Left lung (tissue), 10 donors: ENCODE results near the gene NUCB1. TPM values are rescaled to one million over a fixed set of nuclear protein-coding genes. Genes with fewer than 3 reads are reported as not detected.

ENCODE experiments used
- ATAC-seq: fragments of 200-7000 bp; cut with Tn5 transposase; one replicate; pipeline ENCODE4 v1.9.1; 2020; ENCODE audit warnings: moderate library complexity
- DNase-seq, 4 donors: peaks; one replicate each; pipeline ENCODE4 v3.0.0-alpha.2; 2013 to 2020
- H3K27ac ChIP-seq, 2 donors: fragments of 200-600 bp; sonication (generic) in 1 of 2; one replicate each; pipeline versions ENCODE4 v1.5.0 to v1.8.0; 2020 to 2021
- H3K27me3 ChIP-seq, 2 donors: fragments of 200-600 bp; sonication (generic) in 1 of 2; one replicate each; pipeline versions ENCODE4 v1.5.0 to v1.8.0; 2020 to 2021
- H3K36me3 ChIP-seq, 2 donors: fragments of 200-600 bp; sonication (generic) in 1 of 2; one replicate each; pipeline versions ENCODE4 v1.5.0 to v1.8.0; 2020 to 2021
- H3K4me1 ChIP-seq, 2 donors: fragments of 200-600 bp; one replicate each; pipeline ENCODE4 v1.8.0; 2021
- H3K4me3 ChIP-seq, 2 donors: fragments of 200-600 bp; sonication (generic) in 1 of 2; one replicate each; pipeline versions ENCODE4 v1.5.0 to v1.8.0; 2020 to 2021; ENCODE audit warnings: mild to moderate bottlenecking in 1 of 2
- H3K9me3 ChIP-seq, 2 donors: fragments of 200-600 bp; sonication (generic) in 1 of 2; one replicate each; pipeline versions ENCODE4 v1.5.0 to v1.8.0; 2020 to 2021
- CTCF ChIP-seq, 2 donors: fragments of 200-600 bp; sonication (generic) in 1 of 2; IDR thresholded peaks; one replicate each; pipeline versions ENCODE4 v1.5.0 to v1.8.0; 2021; ENCODE audit warnings: antibody characterized with exemption in 2 of 2
- intact Hi-C, 2 donors: fragments of 100-400 bp; cut with DNase I; formaldehyde crosslinking; loops; one replicate each; pipeline versions ENCODE4 v1.11.2 to v1.14.2; 2022
- polyA plus RNA-seq, 6 donors: library from polyadenylated mRNA; unstranded; fragments of 120-200 nt; gene quantifications; one replicate each; pipeline ENCODE4 v1.2.1, GENCODE V29; 2013; ENCODE audit not compliant: insufficient read length in 6 of 6
- total RNA-seq, 2 donors: library from RNA; stranded (reverse); fragmentation: NEBNext Ultra II Directional; extraction: Animal tissue kit (Norgen Biotek cat#: 25700); gene quantifications; one replicate each; pipeline ENCODE4 v1.2.1, GENCODE V29; 2021
- donor health status: DM: no; HTN: yes; CAD: no.
- donor health status: DM: no; HTN: no; CAD: no.

NUCB1 gene
- total and polyA plus RNA-seq, 8 donors = 171 to 331 (median 201) TPM

DNA sequence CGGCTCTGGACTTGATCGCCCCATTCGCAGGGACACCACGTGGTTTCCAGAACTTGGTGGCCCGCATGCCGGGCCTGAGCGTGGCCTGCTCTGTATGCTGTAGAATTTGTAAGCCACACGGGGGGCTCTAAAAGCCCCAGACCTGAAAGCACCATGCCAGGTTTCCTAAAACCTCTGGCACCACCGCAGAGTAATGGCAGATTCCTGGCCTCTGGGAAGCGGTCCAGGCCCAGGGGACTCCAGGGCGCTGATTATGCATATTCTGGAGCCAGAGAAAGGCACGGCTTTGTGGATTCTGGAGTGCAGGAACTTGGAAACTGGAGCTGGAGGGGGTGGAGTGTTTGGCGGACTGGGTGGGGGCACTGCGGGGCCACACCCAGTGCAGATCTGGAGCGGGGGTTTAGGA, 68.7 kb downstream of the NUCB1 start:
- H3K9me3 ChIP-seq = no peaks in the 10 kb centered on the region
- H3K36me3 ChIP-seq = peaks cover 2 to 73% of the 10 kb centered on the region in 2 donors
- intact Hi-C loops = no loop called here
- peaks cover 7 to 52% of the 10 kb centered on the region in 2 donors for H3K4me1 ChIP-seq
- H3K27me3 ChIP-seq = no peaks in the 10 kb centered on the region
- H3K4me3 ChIP-seq = no peak overlapping the region
- ATAC-seq (no peak), DNase-seq (no peak)
- H3K27ac ChIP-seq = peak overlapping the region; percentile 96 to 97
- no peak for TF ChIP-seq CTCF (IDR thresholded peaks at IDR 0.05)

- DNase-seq = peak in 1 of 4 donors; percentile 84
- TF ChIP-seq CTCF (IDR thresholded peaks at IDR 0.05) = no peak
- H3K36me3 ChIP-seq = peaks cover 2 to 80% of the 10 kb centered on the region in 2 donors
- H3K4me1 ChIP-seq = peaks cover 3 to 45% of the 10 kb centered on the region in 2 donors
- no peak overlapping the region for H3K4me3 ChIP-seq
- no peaks in the 10 kb centered on the region for H3K9me3 ChIP-seq
- peak overlapping the region in 1 of 2 donors; percentile 96 for H3K27ac ChIP-seq
- no peak for ATAC-seq
- intact Hi-C loops = no loop called here
- H3K27me3 ChIP-seq = no peaks in the 10 kb centered on the region
Measured at GRCh38 chr19:48969276-48970138, 69.4 kb downstream of the NUCB1 start.

- Histone ChIP-seq H3K4me1 (peaks cover 0 to 41% of the 10 kb centered on the region in 2 donors), H3K36me3 (peaks cover 2 to 88% of the 10 kb centered on the region in 2 donors), H3K27me3 (no peaks in the 10 kb centered on the region), H3K4me3 (no peak overlapping the region), H3K27ac (peak overlapping the region in 1 of 2 donors; percentile 41), H3K9me3 (no peaks in the 10 kb centered on the region)
- DNase-seq (no peak), ATAC-seq (no peak)
- no peak for TF ChIP-seq CTCF (IDR thresholded peaks at IDR 0.05)
- intact Hi-C loops = no loop called here
Measured at GRCh38 chr19:48970139-48970766, 70.1 kb downstream of the NUCB1 start.

DNA sequence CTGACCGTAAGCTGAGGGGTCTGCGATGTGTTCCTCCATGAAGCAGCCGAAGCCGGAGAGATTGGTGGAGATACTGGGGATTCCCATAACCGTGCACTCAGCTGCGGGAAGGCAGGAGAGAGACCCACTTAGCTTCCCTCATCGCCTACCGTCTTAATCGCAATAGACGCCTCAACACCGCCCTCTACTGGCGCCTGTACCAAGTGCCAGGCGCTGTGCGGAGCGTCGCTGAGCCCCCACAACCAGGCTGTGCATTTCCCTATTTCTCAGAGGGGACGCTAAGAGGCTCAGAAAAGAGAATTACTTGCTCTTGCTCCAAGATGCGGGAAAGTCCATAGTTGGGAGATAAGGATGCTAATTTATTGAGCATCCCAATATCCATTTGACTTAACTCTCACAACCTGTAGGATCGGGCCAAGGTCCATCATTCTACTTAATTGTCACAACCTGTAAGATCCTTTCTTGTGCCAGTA, 70.8 kb downstream of the NUCB1 start:
- Histone ChIP-seq H3K4me1 (peaks cover 0 to 41% of the 10 kb centered on the region in 2 donors), H3K27me3 (no peaks in the 10 kb centered on the region), H3K4me3 (no peak overlapping the region), H3K9me3 (no peaks in the 10 kb centered on the region), H3K36me3 (peaks cover 2 to 85% of the 10 kb centered on the region in 2 donors), H3K27ac (peak overlapping the region in 1 of 2 donors; percentile 41)
- intact Hi-C loops = no loop called here
- DNase-seq = peak in 3 of 4 donors; percentile 84 to 93 (median 87)
- TF ChIP-seq CTCF (IDR thresholded peaks at IDR 0.05) = peak; percentile 86 to 94
- ATAC-seq = peak; percentile 61

Other genes starting within 250 kb of the NUCB1 start
- under 1 TPM; 0.29 to 0.73 TPM for gene NTN5, start 227.3 kb upstream of the NUCB1 start, total RNA-seq
- gene NTN5, start 227.3 kb upstream of the NUCB1 start, polyA plus RNA-seq = 1 to 10 TPM in 4 of 6 donors, under 1 TPM in 2; 0.66 to 1.4 (median 1.1) TPM
- 1 to 10 TPM; 1.1 to 2.7 TPM for gene FUT2, start 204.3 kb upstream of the NUCB1 start, total RNA-seq
- 1 to 10 TPM; 2.1 to 3.7 (median 2.8) TPM for gene FUT2, start 204.3 kb upstream of the NUCB1 start, polyA plus RNA-seq
- gene MAMSTR, start 180.6 kb upstream of the NUCB1 start, total RNA-seq = 1 to 10 TPM; 1.3 to 1.5 TPM
- 1 to 10 TPM; 4.3 to 5.2 (median 4.6) TPM for gene MAMSTR, start 180.6 kb upstream of the NUCB1 start, polyA plus RNA-seq
- 10 to 100 TPM; 15.0 to 25.4 TPM for gene RASIP1, start 159.7 kb upstream of the NUCB1 start, total RNA-seq
- 10 to 100 TPM; 16.0 to 29.9 (median 23.8) TPM for gene RASIP1, start 159.7 kb upstream of the NUCB1 start, polyA plus RNA-seq
- gene IZUMO1, start 153.4 kb upstream of the NUCB1 start, total RNA-seq = 1 to 10 TPM in 1 of 2 donors, under 1 TPM in 1; 0.96 to 1.5 TPM
- 1 to 10 TPM; 1.1 to 3.6 (median 1.8) TPM for gene IZUMO1, start 153.4 kb upstream of the NUCB1 start, polyA plus RNA-seq
- 1 to 10 TPM; 6.0 to 8.7 TPM for gene FUT1, start 147.7 kb upstream of the NUCB1 start, total RNA-seq
- gene FUT1, start 147.7 kb upstream of the NUCB1 start, polyA plus RNA-seq = 1 to 10 TPM; 5.1 to 8.6 (median 6.5) TPM
- gene FGF21, start 144.8 kb upstream of the NUCB1 start, total RNA-seq = not detected
- not detected for gene FGF21, start 144.8 kb upstream of the NUCB1 start, polyA plus RNA-seq
- gene BCAT2, start 89.3 kb upstream of the NUCB1 start, total RNA-seq = 10 to 100 TPM; 68.5 to 87.5 TPM
- gene BCAT2, start 89.3 kb upstream of the NUCB1 start, polyA plus RNA-seq = 10 to 100 TPM; 37.0 to 50.1 (median 42.2) TPM
- gene HSD17B14, start 63.8 kb upstream of the NUCB1 start, total RNA-seq = 10 to 100 TPM; 10.1 to 20.3 TPM
- gene HSD17B14, start 63.8 kb upstream of the NUCB1 start, polyA plus RNA-seq = 10 to 100 TPM in 1 of 6 donors, 1 to 10 TPM in 5; 6.7 to 10.9 (median 8.6) TPM
- 10 to 100 TPM; 21.0 to 37.3 TPM for gene PLEKHA4, start 31.7 kb upstream of the NUCB1 start, total RNA-seq
- gene PLEKHA4, start 31.7 kb upstream of the NUCB1 start, polyA plus RNA-seq = 10 to 100 TPM; 14.4 to 21.1 (median 17.4) TPM
- gene PPP1R15A, start 27.9 kb upstream of the NUCB1 start, total RNA-seq = 10 to 100 TPM; 68.4 to 74.8 TPM
- 100 to 1,000 TPM in 1 of 6 donors, 10 to 100 TPM in 5; 36.3 to 110 (median 58.4) TPM for gene PPP1R15A, start 27.9 kb upstream of the NUCB1 start, polyA plus RNA-seq
- gene TULP2, start 1.6 kb upstream of the NUCB1 start, total RNA-seq = 1 to 10 TPM in 1 of 2 donors, under 1 TPM in 1; 0.89 to 1.2 TPM
- 1 to 10 TPM in 3 of 6 donors, under 1 TPM in 3; 0.72 to 1.4 (median 1.1) TPM for gene TULP2, start 1.6 kb upstream of the NUCB1 start, polyA plus RNA-seq
- gene DHDH, start 33.4 kb downstream of the NUCB1 start, total RNA-seq = 1 to 10 TPM; 3.3 to 4.1 TPM
- gene DHDH, start 33.4 kb downstream of the NUCB1 start, polyA plus RNA-seq = 1 to 10 TPM in 5 of 6 donors, under 1 TPM in 1; 0.86 to 2.4 (median 1.8) TPM
- gene BAX, start 54.6 kb downstream of the NUCB1 start, total RNA-seq = 100 to 1,000 TPM; 130 to 141 TPM
- 10 to 100 TPM; 47.7 to 69.7 (median 60.8) TPM for gene BAX, start 54.6 kb downstream of the NUCB1 start, polyA plus RNA-seq
- 1,000 to 10,000 TPM; 8,739 to 9,329 TPM for gene FTL, start 65.0 kb downstream of the NUCB1 start, total RNA-seq
- gene FTL, start 65.0 kb downstream of the NUCB1 start, polyA plus RNA-seq = 1,000 to 10,000 TPM; 1,119 to 1,450 (median 1,279) TPM
- gene GYS1, start 93.0 kb downstream of the NUCB1 start, total RNA-seq = 10 to 100 TPM; 42.5 to 49.0 TPM
- gene GYS1, start 93.0 kb downstream of the NUCB1 start, polyA plus RNA-seq = 10 to 100 TPM; 45.2 to 56.3 (median 50.0) TPM
- gene RUVBL2, start 93.6 kb downstream of the NUCB1 start, total RNA-seq = 10 to 100 TPM; 46.6 to 66.6 TPM
- 10 to 100 TPM; 67.9 to 83.7 (median 76.8) TPM for gene RUVBL2, start 93.6 kb downstream of the NUCB1 start, polyA plus RNA-seq
- not detected for gene LHB, start 116.8 kb downstream of the NUCB1 start, total RNA-seq
- under 1 TPM in 2 of 6 donors, not detected in 4; 0.31 to 0.57 TPM for gene LHB, start 116.8 kb downstream of the NUCB1 start, polyA plus RNA-seq
- gene CGB3, start 124.0 kb downstream of the NUCB1 start, total RNA-seq = not detected
- under 1 TPM in 1 of 6 donors, not detected in 5; 0.81 TPM for gene CGB3, start 124.0 kb downstream of the NUCB1 start, polyA plus RNA-seq
- not detected for gene CGB2, start 131.6 kb downstream of the NUCB1 start, total RNA-seq
- not detected for gene CGB2, start 131.6 kb downstream of the NUCB1 start, polyA plus RNA-seq
- gene CGB1, start 136.6 kb downstream of the NUCB1 start, total RNA-seq = not detected
- not detected for gene CGB1, start 136.6 kb downstream of the NUCB1 start, polyA plus RNA-seq
- under 1 TPM in 1 of 2 donors, not detected in 1; 0.50 TPM for gene CGB5, start 143.5 kb downstream of the NUCB1 start, total RNA-seq
- not detected for gene CGB5, start 143.5 kb downstream of the NUCB1 start, polyA plus RNA-seq
- not detected for gene CGB8, start 148.8 kb downstream of the NUCB1 start, total RNA-seq
- gene CGB8, start 148.8 kb downstream of the NUCB1 start, polyA plus RNA-seq = under 1 TPM in 1 of 6 donors, not detected in 5; 0.89 TPM
- gene CGB7, start 157.4 kb downstream of the NUCB1 start, total RNA-seq = under 1 TPM; 0.09 to 0.34 TPM
- gene CGB7, start 157.4 kb downstream of the NUCB1 start, polyA plus RNA-seq = under 1 TPM; 0.11 to 0.69 (median 0.18) TPM
- 1 to 10 TPM; 2.1 to 6.2 TPM for gene NTF4, start 164.5 kb downstream of the NUCB1 start, total RNA-seq
- gene NTF4, start 164.5 kb downstream of the NUCB1 start, polyA plus RNA-seq = 1 to 10 TPM in 2 of 6 donors, under 1 TPM in 4; 0.63 to 1.6 (median 0.78) TPM
- gene KCNA7, start 172.4 kb downstream of the NUCB1 start, total RNA-seq = not detected
- under 1 TPM in 5 of 6 donors, not detected in 1; 0.04 to 0.12 (median 0.06) TPM for gene KCNA7, start 172.4 kb downstream of the NUCB1 start, polyA plus RNA-seq
- gene SNRNP70, start 185.1 kb downstream of the NUCB1 start, total RNA-seq = 100 to 1,000 TPM; 161 to 173 TPM
- 100 to 1,000 TPM; 270 to 371 (median 354) TPM for gene SNRNP70, start 185.1 kb downstream of the NUCB1 start, polyA plus RNA-seq
- gene LIN7B, start 214.1 kb downstream of the NUCB1 start, total RNA-seq = 1 to 10 TPM; 6.5 to 6.9 TPM
- gene LIN7B, start 214.1 kb downstream of the NUCB1 start, polyA plus RNA-seq = 10 to 100 TPM in 2 of 6 donors, 1 to 10 TPM in 4; 7.3 to 12.5 (median 9.2) TPM
- 1 to 10 TPM; 1.7 to 2.1 TPM for gene C19orf73, start 218.8 kb downstream of the NUCB1 start, total RNA-seq
- gene C19orf73, start 218.8 kb downstream of the NUCB1 start, polyA plus RNA-seq = under 1 TPM in 4 of 6 donors, not detected in 2; 0.23 to 0.51 (median 0.25) TPM
- gene PPFIA3, start 219.2 kb downstream of the NUCB1 start, total RNA-seq = 1 to 10 TPM; 6.6 to 7.5 TPM
- 1 to 10 TPM; 5.9 to 9.9 (median 7.7) TPM for gene PPFIA3, start 219.2 kb downstream of the NUCB1 start, polyA plus RNA-seq